Measurements from ENCODE around the gene SPEN.
"Not testable (repeated sequence)": the region's sequence is repeated elsewhere in the genome, so short reads cannot be mapped to it uniquely, and the experiment has no call there.

SPEN gene

DNA sequence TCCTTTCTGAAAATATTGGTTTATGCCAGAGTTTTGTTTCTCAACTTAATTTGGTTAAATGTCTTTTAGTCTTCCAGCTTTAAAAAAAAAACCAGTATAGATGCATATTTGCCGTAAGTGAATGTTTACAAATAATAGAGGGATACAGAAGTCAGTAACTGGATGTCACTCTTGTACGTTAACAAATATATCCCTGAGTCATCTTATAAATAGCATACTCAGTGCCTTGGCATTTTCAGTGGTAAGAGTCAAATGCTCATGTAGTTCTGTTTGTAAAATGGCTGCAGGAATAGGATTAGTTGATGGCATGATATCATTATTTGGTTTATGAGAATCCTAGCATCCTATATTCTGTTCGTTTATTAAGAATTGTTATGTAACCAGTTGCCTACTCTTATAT is 55.4 kb downstream of the SPEN start:
- no peak for DNase-seq

GRCh38 chr1:15908597-15908996 is 61.1 kb downstream of the SPEN start:
- DNase-seq, result no peak

GRCh38 chr1:15911141-15911540 is 63.6 kb downstream of the SPEN start:
- no peak for DNase-seq

GRCh38 chr1:15911927-15912326 is 64.4 kb downstream of the SPEN start:
- DNase-seq, result no peak

GRCh38 chr1:15913607-15914006 is 66.1 kb downstream of the SPEN start:
- not testable (repeated sequence) for DNase-seq

DNA sequence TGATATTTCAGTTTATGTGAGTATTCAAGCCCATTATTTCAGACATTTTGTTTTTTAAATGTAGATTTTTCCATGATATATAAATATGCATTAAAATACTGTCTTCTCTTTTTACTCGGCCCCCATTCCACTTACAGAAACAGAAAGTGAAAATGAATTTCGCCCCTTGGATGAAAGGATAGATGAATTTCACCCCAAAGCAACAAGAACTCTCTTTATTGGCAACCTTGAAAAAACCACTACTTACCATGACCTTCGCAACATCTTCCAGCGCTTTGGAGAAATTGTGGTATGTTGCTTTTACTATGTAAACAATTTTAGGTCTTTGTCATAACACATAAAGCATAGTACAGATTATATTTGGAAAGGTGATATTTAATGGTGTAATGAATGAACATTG is 68.5 kb downstream of the SPEN start:
- DNase-seq, result no peak

- no peak for DNase-seq
Measured at GRCh38 chr1:15916417-15916816, 68.9 kb downstream of the SPEN start.

DNA sequence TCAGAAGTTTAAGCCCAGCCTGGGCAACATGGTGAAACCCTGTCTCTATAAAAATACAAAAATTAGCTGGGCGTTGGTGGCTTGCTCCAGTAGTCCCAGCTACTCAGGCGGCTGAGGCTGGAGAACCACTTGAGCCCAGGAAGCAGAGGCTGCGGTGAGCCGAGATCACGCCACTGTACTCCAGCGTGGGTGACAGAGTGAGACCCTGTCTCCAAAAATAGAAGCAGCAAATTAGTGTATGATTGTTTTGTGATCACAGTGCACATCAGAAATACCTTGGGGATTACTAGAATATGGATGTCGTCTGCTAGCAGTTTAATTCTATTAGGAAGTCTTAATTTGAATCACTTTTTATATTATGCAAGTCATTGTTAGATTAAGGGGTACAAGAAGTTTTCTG is 69.4 kb downstream of the SPEN start:
- DNase-seq, result no peak

DNA sequence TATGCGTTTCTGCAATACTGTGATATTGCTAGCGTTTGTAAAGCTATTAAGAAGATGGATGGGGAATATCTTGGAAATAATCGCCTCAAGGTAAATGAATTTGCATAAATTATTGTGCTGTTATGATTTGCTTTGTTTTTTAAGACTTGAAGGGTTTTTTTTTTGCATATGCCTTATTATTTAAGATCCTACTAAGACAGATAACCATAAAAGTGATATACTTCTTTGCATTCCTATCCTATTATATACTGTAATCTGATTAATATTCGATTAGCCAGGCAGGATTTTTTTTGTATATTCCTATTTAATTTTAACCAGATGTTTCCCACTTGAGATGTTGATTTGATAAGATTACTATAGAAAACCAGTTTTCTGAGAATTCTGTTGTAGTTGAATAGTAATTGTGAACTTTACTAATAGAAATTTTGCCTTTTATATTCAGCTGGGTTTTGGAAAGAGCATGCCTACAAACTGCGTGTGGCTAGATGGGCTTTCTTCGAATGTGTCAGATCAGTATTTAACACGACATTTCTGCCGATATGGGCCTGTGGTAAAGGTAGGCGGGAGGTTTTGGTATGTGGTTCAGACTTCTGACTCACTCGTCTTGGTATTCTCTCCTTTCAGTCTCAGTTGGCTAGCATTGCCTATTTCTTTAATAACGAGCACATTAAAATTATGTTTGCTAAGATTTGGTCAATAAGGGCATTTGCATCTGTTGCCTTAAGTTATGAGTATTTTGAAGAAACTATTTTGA is 71.6 kb downstream of the SPEN start:
- no peak for DNase-seq

- DNase-seq, result no peak
Measured at GRCh38 chr1:15923241-15923640, 75.7 kb downstream of the SPEN start.

GRCh38 chr1:15926448-15926847 is 78.9 kb downstream of the SPEN start:
- not testable (repeated sequence) for DNase-seq

DNA sequence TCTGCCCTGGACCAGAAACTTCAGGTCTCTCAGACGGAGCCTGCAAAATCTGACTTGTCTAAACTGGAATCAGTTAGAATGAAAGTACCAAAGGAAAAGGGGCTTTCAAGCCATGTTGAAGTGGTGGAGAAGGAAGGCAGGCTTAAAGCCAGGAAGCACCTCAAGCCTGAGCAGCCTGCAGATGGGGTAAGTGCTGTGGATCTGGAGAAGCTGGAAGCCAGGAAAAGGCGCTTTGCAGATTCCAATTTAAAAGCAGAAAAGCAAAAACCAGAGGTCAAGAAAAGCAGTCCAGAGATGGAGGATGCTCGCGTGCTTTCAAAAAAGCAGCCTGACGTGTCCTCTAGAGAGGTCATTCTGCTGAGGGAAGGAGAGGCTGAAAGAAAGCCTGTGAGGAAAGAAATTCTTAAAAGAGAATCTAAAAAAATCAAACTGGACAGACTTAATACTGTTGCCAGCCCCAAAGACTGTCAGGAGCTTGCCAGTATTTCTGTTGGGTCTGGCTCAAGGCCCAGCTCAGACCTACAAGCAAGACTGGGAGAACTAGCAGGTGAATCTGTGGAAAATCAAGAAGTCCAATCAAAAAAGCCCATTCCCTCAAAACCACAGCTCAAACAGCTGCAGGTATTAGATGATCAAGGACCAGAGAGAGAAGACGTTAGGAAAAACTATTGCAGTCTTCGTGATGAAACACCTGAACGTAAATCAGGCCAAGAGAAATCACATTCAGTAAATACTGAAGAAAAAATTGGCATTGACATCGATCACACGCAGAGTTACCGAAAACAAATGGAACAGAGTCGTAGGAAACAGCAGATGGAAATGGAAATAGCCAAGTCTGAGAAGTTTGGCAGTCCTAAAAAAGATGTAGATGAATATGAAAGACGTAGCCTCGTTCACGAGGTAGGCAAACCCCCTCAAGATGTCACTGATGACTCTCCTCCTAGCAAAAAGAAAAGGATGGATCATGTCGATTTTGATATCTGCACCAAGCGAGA is 81.8 kb downstream of the SPEN start:
- DNase-seq, result no peak

GRCh38 chr1:15931401-15931800 is 83.9 kb downstream of the SPEN start:
- no peak for DNase-seq

DNA sequence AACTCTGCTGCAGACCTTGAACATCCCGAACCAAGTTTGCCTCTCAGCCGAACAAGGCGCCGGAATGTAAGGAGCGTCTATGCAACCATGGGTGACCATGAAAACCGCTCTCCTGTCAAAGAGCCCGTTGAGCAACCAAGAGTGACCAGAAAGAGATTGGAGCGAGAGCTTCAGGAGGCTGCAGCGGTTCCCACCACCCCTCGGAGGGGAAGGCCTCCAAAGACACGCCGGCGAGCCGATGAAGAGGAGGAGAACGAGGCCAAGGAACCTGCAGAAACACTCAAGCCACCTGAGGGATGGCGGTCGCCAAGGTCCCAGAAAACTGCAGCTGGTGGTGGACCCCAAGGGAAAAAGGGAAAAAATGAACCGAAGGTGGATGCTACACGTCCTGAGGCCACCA is 84.4 kb downstream of the SPEN start:
- DNase-seq, result no peak

GRCh38 chr1:15932612-15933011 is 85.1 kb downstream of the SPEN start:
- DNase-seq, result no peak

DNA sequence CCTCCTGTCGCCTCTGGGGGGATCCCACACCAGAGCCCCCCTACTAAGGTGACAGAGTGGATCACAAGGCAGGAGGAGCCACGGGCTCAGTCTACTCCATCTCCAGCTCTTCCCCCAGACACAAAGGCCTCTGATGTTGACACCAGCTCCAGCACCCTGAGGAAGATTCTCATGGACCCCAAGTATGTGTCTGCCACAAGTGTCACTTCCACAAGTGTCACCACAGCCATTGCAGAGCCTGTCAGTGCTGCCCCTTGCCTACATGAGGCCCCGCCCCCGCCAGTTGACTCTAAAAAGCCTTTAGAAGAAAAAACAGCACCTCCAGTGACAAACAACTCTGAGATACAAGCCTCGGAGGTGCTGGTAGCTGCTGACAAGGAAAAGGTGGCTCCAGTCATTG is 86.2 kb downstream of the SPEN start:
- no peak for DNase-seq

- DNase-seq, result no peak
Measured at GRCh38 chr1:15934211-15935055, 86.9 kb downstream of the SPEN start.

GRCh38 chr1:15935056-15935950 is 87.8 kb downstream of the SPEN start:
- DNase-seq, result no peak

- DNase-seq, result no peak
Measured at GRCh38 chr1:15936025-15936424, 88.5 kb downstream of the SPEN start.

DNA sequence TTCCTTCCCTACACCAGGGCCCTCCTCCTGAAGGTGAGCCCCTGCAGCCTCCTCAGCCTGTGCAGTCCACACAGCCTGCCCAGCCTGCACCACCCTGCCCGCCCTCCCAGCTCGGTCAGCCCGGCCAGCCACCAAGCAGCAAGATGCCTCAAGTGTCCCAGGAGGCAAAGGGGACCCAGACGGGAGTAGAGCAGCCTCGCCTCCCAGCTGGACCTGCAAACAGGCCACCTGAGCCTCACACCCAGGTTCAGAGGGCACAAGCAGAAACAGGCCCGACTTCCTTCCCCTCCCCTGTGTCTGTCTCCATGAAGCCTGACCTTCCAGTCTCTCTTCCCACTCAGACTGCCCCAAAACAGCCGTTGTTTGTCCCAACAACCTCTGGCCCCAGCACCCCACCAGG is 89.6 kb downstream of the SPEN start:
- DNase-seq, result no peak

DNA sequence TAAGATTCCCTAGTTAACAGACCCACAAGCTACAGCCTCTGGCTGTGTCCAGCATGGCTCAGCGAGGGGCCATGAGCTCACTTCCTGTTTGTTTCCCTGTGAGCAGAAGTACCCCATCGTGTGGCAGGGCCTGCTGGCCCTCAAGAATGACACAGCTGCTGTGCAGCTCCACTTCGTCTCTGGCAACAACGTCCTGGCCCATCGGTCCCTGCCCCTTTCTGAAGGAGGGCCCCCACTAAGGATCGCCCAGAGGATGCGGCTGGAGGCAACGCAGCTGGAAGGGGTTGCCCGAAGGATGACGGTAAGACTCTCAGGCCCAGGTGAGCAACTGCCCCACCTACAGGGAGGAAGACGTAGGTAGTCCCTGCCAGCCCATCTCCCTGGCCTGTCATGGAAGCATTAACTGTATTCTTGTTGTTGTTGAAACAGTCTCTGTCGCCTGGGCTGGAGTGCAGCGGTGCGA is 90.2 kb downstream of the SPEN start:
- DNase-seq, result no peak

GRCh38 chr1:15938628-15939161 is 91.2 kb downstream of the SPEN start:
- DNase-seq, result no peak

All from NCI-H2107 (cell line).